DMS 273 (cell line): Measurements from ENCODE around the gene PRMT9.
A peak's percentile ranks its signal among the peaks of the same experiment; 100 is the strongest.

Experiments
- DNase-seq: peaks from one replicate; lab custom pipeline; 2025; ENCODE audit not compliant: unreplicated experiment; lab: John Stamatoyannopoulos, UW

PRMT9 gene

DNA sequence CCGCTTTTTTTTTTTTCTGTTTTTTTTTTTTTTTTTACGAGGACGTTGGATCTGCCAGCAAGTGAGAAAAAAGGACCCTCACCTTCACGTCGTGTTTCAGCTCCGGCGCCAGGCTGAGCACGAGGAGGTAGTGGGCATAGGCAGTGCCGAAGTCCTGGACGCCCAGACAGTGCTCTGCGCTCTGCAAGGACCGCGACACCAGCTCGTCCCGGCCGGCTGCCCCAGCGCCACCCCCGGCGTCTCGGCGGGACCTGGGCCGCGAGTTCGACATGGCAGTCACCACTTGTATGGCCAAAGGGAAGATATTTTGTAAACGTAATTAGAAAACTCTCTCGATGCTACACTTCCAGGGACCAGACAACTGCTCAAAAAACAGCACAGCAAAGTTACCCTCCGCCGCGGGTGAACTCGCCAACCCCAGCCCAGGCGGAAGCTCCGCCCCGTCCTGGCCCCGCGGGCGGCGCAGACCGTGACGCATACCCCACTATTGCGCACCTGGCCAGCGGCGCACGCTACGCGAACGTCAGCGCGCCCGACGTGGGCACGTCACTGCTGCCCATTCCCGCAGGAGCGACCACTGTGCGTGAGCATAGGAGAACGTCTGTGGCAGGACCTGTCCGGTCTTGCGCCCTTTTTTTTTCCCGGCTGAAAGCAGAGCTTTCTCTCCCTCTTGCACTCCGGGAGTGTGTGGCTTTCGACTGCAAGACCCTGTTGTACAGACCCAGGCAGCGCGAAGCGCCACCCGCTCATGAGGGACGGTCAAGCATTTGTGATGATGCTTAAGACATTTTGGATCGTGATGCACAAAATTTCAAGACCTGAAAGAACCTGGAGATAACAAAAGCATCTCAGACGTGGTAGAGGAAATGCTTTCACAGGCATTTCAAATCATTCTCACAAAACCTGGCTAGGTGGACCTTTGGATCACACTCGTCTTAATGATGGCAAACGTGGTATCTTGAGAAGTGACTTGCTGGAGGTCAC is at the start of gene PRMT9:
PRMT9 (minus strand) TSS at position 447 of the 984 bp plus-strand sequence; CDS start at position 271, 176 bp downstream.
- DNase-seq, result peak; percentile 92

DNA sequence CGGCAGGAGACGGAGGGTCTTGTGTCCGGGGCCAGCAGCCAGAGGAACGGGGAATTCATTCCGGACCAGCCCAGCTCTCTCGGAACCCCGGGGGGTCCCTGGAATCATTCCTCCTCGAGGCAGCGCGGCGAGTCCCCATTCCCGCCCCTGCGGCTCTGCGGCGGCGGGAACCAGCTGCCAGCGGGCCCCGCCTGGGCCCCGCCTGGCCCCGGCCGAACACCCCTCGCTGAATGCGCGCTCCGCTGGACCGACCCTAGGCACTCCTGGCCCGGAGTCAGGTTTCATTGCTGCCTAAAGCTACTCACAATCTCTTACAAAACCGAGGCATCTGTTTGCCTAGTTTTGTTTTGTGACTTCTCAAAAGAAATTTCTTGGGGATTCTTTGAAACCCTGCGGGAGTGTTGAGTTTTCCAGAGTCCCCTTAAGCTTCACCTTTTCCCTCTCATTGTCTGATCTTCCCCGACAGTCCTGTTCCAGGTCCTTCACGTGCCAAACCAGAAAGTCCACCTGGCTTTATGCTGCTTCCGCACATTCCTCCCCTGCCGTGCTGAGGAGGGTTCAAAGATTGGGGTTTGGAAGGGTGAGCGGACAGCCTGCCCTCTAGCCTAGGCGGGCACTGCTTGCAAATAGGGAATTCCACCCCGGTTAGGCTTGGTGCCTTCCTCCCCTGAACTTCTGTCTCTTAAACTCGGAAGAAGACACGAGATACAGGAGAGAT is 48.7 kb upstream of the PRMT9 start:
- peak; percentile 76 for DNase-seq

DNA sequence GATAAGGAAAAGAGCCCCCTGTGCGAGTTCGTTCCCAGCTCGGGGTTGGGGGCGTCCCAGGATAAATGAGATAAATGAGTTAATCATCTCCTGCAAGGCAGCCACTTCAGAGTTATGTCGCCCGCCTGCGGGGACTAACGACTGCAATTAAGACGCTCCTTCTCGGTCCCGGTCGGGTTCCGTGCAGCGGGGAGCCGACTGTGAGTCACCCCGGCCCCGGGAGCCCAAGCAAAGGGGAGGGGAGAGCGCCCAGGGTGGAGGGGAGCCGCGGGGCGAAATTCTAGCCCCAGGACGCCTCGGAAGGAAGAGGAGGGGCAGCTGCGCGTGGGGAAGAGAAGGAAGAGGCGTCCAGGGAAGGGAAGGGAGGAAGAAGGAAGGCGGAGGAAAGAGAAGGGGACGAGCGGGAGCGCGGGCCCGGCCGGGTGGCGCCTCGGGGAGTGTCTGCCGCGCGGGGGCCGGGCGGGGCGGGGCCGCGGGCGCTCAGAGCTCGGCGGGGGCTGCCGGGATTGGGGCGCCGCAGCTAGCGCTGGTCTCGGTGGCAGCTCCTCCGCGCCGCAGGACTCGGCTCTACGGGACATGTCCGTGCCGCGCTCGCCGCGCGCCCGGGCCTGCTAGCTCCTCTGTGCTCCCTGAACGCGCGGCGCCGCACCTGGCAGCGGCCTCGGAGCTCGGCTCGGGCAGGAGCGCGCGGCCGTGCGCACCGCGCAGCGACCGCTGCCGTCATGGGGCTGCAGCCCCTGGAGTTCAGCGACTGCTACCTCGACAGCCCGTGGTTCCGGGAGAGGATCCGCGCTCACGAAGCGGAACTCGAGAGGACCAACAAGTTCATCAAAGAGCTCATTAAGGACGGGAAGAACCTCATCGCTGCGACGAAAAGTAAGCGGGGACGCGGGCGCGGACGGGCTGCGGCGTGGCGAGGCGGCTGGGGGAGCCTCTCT is 47.9 kb upstream of the PRMT9 start, which contains the start of gene ARHGAP10:
ARHGAP10 (plus strand) TSS at position 509 of the 938 bp plus-strand sequence; CDS start at position 723, 214 bp downstream.
- peak; percentile 80 for DNase-seq

DNA sequence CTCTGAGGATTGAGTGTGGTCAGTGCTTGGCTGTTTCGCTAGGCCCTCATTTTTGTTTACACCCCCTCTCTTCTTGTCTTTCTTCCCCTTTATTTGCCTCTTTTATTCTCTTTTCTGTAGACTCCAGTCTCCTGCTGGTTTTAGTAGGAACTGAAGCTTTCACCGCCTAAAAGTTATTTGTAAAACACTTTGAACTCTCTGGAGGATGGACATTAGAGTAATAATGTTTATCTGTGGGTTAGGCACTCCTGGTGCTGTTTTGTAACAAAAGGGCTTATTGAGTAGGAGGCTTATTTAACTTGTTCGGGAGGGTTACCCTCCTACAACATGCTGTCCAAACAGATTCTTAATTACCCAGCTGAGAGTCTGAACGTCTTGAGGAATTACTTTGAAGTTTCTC is 46.4 kb upstream of the PRMT9 start:
- DNase-seq, result no peak

DNA sequence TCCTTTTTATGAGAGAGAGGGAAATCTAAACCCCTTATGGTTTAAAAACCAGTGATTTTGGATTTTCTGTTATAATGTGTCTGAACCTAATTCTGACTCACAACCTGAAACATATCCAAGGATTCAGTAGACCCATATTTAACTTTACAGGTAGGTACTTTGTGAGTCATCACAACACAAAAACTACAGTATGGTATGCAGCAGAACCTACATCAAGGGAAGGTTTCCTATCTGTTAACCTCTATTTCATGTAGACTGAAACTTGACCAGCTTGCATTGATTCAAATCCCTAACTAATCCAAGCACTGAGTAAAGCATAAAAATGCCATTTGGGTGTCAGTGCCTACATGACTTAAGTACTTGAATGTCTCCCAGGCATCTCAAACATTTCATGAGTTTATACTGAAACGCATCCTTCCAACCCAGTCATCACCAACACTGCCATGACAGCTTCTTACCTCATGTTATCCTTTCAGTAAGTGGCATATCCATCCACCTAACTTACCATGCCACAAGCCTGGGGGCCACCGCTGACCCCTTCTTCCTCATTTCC is 43.6 kb upstream of the PRMT9 start:
- no peak for DNase-seq

DNA sequence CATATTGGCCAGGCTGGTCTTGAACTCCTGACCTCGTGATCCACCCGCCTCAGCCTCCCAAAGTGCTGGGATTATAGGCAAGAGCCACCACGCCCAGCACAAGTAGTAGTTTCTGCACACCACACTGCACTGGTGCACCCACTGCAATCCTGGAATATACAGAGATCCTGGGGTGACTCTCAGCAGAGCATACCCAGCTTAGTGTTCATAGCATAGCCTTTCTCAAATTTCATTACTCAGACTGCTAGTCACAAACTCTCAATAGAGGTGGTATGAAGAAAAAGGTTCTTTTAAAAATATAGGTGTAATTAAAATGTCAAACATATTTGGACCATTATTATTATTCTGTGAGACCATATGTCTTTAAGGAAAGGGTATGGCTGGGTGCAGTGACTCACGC is 41.7 kb upstream of the PRMT9 start:
- no peak for DNase-seq

DNA sequence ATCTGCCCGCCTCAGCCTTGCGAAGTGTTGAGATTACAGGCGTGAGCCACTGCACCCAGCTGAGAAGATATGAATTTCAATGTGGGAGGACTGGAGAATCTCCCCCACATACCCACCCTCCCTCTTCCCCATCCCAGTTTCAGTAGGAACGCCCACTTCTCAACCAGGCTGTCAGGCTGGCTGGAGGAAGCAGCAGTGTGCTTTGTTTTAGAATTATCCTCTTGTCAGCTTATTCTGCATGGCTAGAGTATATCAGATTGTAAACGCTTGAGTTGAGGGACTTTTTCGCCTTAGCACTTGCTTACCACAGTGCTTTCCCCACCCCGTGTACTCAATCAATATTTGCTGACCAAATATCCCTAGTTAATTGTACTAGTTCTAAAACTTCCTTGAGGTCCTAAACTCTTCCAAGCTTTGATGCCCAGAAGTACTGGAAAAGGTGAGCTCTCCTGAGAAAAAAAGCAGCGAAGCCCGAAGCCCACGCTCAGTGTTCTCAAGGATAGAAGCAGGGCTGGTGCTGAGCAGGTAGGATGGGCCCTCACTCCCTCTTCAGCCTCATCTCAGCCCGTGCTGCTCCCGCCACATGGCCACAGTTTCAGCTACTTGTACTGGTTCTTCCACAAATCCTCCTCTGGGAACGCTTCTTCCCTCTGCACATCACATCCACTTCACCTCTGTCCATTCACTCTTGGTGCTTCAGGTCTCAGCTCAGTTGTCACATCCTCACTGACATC is 40.7 kb upstream of the PRMT9 start:
- DNase-seq, result no peak

DNA sequence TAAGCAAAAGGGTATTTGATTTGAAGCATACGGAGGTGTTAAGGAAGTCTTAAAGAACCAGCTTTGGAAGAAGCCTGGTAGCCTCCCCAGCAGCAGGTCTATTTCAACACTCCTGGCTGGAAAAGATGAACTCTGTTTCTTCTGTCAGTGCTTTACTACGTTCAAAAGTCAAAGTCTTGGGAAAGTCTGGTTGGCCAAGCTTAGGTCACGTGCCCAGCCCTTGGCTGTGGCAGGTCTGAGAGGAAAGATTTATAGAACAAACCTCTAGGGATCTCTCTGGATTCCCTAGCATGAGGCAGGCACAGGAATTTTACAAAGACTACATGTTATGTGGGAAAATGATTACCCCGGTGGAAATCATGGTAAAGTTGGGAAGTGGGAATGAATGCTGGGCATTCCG is 39.4 kb upstream of the PRMT9 start:
- peak; percentile 3 for DNase-seq

DNA sequence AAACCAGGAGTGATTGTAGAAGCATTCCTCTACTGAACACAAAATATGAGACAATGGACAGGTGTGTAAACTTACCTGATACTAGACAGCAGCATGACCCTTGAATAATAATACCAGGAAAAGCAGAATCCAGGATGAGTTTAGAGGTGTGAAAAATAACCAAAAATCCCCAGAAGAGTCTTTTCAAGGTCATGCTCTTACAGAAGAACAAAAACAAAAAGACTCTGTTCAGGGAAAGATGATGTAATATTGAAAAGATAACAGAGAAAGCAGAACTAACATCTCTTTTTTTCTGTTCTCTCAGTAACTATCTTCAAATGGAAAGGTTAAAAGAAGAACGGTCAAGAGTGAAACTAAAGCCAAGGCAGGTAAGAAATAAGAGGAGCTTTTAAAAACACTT is 33.9 kb upstream of the PRMT9 start:
- DNase-seq, result no peak

DNA sequence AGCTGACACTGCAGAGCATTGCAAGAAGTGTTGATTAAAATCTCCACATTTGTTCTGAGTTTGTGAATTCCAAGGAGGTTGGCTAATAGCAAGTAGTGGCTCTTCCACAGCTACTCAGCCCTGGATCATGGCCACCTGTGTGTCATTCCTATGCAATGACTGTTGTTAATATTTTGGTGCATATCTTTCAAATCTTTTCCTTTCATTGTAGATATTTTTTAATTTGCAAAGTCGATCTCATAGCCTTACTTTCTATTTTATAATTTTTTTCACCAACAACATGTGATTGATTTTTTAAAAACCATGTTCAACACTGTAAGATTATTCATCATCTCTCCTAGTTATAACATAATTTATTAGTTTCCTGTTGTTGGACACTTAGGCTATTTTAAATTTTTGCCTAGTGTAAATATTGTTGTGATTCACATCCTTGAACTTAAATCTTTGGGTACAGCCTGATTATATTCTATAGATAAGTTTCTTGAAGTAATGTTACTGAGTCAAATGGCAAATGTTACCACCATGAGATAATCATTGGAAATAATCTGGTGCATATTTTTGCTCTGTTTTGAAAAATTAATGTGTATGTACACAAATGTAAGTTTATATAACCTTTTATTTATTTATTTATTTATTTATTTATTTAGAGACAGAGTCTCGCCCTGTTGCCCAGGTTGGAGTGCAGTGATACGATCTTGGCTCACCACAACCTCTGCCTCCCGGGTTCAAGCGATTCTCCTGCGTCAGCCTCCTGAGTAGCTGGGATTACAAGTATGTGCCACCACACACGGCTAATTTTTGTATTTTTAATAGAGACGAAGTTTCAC is 30.8 kb upstream of the PRMT9 start:
- DNase-seq, result no peak

DNA sequence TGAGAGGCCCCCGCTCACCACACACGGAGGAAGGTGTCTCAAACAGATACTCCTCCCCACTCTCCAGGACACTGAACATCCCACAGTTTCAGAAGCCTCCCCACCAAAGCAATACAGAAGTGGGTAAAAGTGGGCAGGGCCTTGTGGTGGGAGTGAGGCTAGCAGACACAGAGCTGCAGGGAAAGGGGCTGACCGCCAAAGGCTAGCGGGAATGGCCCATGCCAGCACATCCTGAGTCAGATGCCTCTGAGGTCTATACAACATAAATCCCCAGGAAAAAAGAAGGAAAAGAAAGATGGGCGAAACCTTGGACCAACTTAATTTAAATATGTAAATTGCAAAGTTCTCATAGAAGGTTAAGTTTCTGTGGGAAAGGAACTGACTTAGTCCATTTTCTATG is 26.0 kb upstream of the PRMT9 start:
- DNase-seq, result no peak

DNA sequence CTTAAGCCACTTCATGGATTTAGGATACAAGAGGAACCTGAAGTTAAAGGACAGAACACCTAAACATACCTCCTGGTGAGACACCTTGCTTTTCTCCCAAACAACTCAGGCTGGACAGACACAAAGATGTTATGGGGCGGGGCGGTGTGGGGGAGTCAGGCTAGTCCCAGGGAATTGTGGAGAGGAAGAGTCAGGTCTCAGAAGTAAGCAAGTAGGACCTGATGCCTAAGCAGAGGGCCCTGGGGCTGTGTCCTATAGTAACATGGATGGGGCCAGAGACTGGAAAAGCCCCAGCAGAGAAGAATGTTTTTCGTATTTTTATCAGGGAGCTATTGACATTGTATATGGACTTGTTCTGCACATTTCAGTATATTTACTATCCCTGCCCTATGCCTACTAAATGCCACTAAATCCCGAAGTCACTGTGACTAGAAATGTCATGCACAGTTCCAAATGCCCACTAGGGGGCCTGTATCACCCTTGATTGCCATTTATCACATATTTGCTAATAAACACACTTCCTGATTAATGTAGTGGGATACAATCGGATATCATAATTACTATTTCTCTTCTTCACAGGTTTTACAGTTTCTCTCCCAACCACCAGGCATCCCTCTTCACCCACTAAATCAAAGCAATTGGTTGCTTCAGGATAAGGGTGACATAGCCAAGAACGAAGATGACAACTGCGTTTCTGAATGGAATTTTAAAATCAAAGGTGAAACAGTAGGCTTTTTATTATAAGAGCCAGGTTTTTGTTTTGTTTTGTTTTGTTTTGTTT is 24.1 kb upstream of the PRMT9 start:
- peak; percentile 61 for DNase-seq

DNA sequence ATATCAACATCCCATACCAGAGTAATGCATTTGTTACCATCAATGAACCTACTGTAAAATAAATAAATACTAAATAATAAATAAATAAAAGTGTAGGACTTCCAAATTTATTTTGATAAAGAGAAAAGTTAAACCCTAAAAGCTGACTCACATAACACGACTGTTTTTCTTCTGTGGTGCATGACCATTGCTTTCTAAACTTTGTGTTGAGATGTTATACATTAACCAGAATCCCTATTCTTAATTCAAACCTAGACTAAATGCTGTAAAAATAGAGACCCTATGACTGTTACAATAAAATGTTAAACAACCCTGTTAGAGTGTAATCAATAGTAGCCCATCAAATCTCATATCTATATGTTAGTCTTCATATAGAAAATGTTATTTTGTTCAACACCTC is 20.9 kb upstream of the PRMT9 start:
- DNase-seq, result no peak

DNA sequence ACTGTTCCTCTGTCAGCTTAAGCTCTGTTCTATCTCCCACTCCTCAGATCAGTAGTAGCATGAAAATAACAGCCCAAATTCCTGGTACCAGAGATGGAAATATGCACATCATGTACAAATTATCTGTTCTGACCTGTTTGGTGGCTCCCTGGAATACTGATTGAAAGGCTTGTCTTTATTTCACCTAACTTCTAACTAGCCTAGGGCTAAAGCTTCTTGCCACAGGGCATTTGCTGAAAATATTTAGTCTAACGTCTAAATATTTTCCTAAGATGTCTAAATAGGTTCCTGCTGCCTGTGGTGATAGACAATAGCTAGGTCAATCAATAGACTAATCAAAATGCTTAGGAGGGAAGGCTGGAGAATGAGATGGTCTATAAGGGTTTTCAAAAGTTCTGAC is 12.9 kb upstream of the PRMT9 start:
- DNase-seq, result no peak

DNA sequence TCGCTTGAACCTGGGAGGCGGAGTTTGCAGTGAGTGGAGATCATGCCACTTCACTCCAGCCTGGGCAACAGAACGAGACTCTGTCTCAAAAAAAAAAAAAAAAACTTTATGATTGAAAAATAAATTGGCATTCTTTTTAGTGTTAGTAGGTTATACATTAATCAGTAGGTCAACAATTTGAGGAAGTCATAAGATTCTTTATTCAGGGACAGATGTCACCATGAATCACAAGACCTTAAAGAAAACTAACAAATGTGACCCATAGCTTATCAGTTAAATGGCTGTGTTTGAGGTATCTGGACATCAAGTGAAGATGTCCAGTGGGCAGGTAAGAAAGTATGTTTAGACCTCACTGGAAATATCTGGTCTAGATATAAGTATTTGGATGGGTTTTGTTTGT is 9.3 kb upstream of the PRMT9 start:
- DNase-seq, result no peak

DNA sequence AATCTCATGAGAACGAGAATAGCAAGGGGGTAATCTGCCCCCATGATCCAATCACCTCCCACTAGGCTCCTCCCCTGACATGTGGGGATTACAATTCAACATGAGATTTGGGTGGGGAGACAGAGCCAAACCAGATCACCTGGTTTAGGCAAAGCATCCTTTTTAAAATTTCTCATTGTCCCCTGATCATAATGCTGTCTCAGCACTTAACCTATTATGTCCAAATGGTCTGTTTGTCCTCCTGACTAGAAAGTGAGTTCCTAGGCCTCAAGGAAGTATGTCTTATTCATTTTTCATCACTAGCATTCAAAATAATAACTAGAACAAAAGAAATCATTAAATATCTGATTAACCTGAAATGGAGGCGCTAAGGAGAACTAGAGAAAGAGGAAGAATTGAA is 7.9 kb upstream of the PRMT9 start:
- DNase-seq, result no peak

DNA sequence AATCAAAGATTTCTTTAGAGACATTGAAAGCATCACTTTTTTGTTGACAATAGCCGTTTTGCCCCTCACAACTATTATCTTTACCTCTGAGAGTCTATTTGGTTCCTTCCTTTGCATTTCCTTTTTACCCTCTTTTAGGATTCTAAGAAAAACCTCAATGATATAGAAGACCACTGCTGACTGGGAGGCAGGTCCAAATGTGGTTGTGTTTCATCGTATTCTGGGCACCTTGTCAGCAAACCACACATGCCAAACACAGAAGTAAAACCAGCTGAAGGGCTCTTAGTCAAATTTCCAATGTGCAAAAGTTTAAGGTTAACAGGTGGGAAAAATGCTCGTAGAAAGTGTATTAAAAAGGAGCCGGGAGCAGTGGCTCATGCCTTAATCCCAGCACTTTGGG is 5.1 kb upstream of the PRMT9 start:
- no peak for DNase-seq

DNA sequence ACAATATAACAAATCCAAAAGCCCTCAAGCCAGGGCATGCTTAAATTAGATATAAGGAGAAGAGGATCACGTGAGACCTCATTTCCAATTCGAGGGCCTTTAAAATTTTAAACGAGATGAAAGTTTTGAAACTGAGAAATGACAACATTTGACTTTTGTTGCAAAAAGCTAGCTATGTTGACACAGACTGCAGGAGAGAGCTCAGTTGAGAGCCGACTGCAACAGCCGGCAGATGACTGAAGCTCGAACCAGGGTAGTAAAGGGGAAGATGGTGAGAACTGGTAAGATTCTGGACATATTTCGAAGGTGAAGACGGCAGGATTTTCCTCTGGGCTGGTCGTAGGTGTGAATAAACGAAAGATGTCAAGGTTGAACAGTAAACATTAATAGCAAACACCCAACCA is 773 bp downstream of the PRMT9 start:
- peak; percentile 48 for DNase-seq
